HepG2 (cell line): ENCODE data around the gene WBP1. TPM values are rescaled to one million over a fixed set of nuclear protein-coding genes. Genes with fewer than 3 reads are reported as not detected.

ENCODE experiments used
- AGO1 ChIP-seq: fragments of 200-400 bp; formaldehyde crosslinking; IDR thresholded peaks from 2 replicates; pipeline ENCODE4 v1.6.1; 2017; ENCODE audit warnings: mild to moderate bottlenecking, low read depth, low read length, moderate library complexity; ENCODE audit not compliant: poor library complexity, severe bottlenecking
- CREB3 ChIP-seq: sonication (generic); formaldehyde crosslinking; IDR thresholded peaks from 2 replicates; pipeline ENCODE4 v1.5.0; 2020; ENCODE audit warnings: missing genetic modification reagents
- DRAP1 ChIP-seq: IDR thresholded peaks from 2 replicates; pipeline ENCODE4 v1.6.1; 2016; ENCODE audit warnings: missing genetic modification reagents, missing compliant biosample characterization
- EHMT2 ChIP-seq: fragments of 200-600 bp; sonication (generic); IDR thresholded peaks from 2 replicates; pipeline ENCODE4 v1.7.0; 2017; ENCODE audit warnings: antibody characterized with exemption, low read depth, low read length, borderline replicate concordance
- FOXP1 ChIP-seq, 2 experiments: fragments of 450-650 bp in 1 of 2; IDR thresholded peaks; 2 replicates each; pipeline ENCODE4 v1.6.1; 2017 to 2018; ENCODE audit warnings: antibody characterized with exemption in 1 of 2
- HDAC6 ChIP-seq: fragments of 200-600 bp; sonication (generic); IDR thresholded peaks from 2 replicates; pipeline ENCODE4 v1.7.0; 2017; ENCODE audit warnings: mild to moderate bottlenecking, antibody characterized with exemption, low read length, low read depth
- JARID2 ChIP-seq: sonication (generic); formaldehyde crosslinking; IDR thresholded peaks from 2 replicates; pipeline ENCODE4 v1.8.1; 2023; ENCODE audit warnings: missing genetic modification reagents, inconsistent platforms; ENCODE audit not compliant: insufficient replicate concordance
- KLF13 ChIP-seq: sonication (generic); formaldehyde crosslinking; IDR thresholded peaks from 2 replicates; pipeline ENCODE4 v1.4.0; 2020; ENCODE audit warnings: mild to moderate bottlenecking, missing genetic modification reagents
- KLF16 ChIP-seq, 2 experiments: sonication (generic) in 1 of 2; formaldehyde crosslinking in 1 of 2; IDR thresholded peaks; 2 replicates each; pipeline versions ENCODE4 v1.6.1 to v1.8.0; 2016 to 2023; ENCODE audit warnings: missing genetic modification reagents in 2 of 2, missing compliant biosample characterization in 1 of 2
- KLF9 ChIP-seq: IDR thresholded peaks from 2 replicates; pipeline ENCODE4 v1.6.1; 2016; ENCODE audit warnings: low read depth
- MBNL3 ChIP-seq: fragments of 250-450 bp; sonication (Bioruptor Pico); conservative IDR thresholded peaks from 2 replicates; pipeline ENCODE4 v1.8.0; 2022; ENCODE audit warnings: mild to moderate bottlenecking, inconsistent platforms
- NCOA2 ChIP-seq: sonication (generic); formaldehyde crosslinking; IDR thresholded peaks from 2 replicates; pipeline ENCODE4 v1.8.0; 2022; ENCODE audit warnings: inconsistent platforms
- POLR2AphosphoS5 ChIP-seq: IDR thresholded peaks from 2 replicates; pipeline ENCODE4 v1.6.1; 2012; ENCODE audit warnings: low read depth, low read length
- SAFB2 ChIP-seq: sonication (generic); formaldehyde crosslinking; IDR thresholded peaks from 2 replicates; pipeline ENCODE4 v1.5.1; 2020; ENCODE audit warnings: missing genetic modification reagents, low read depth, mild to moderate bottlenecking, borderline replicate concordance
- SNAI1 ChIP-seq: sonication (generic); formaldehyde crosslinking; IDR thresholded peaks from 2 replicates; pipeline ENCODE4 v1.5.0; 2020; ENCODE audit warnings: mild to moderate bottlenecking, missing genetic modification reagents, borderline replicate concordance
- STAG1 ChIP-seq: sonication (generic); formaldehyde crosslinking; IDR thresholded peaks from 2 replicates; pipeline ENCODE4 v1.4.0; 2020; ENCODE audit warnings: missing genetic modification reagents
- XRCC5 ChIP-seq: fragments of 200-400 bp; formaldehyde crosslinking; optimal IDR thresholded peaks from 2 replicates; pipeline ENCODE3; 2017; ENCODE audit warnings: mild to moderate bottlenecking, low read length
- YY1 ChIP-seq: IDR thresholded peaks from 2 replicates; pipeline ENCODE4 v1.6.1; 2011; ENCODE audit warnings: low read length, low read depth, moderate library complexity, mild to moderate bottlenecking; ENCODE audit not compliant: insufficient read depth, insufficient replicate concordance
- ZFP91 ChIP-seq: sonication (generic); formaldehyde crosslinking; IDR thresholded peaks from 2 replicates; pipeline ENCODE4 v1.9.0; 2022; ENCODE audit warnings: missing genetic modification reagents, mild to moderate bottlenecking, borderline replicate concordance
- ZMAT3 ChIP-seq: sonication (generic); formaldehyde crosslinking; conservative IDR thresholded peaks from 2 replicates; pipeline ENCODE4 v1.7.0; 2021; ENCODE audit warnings: missing genetic modification reagents
- ZMYM3 ChIP-seq: sonication (generic); formaldehyde crosslinking; IDR thresholded peaks from 2 replicates; pipeline ENCODE4 v1.5.1; 2020; ENCODE audit warnings: mild to moderate bottlenecking, missing genetic modification reagents
- ZMYM4 ChIP-seq: sonication (generic); formaldehyde crosslinking; IDR thresholded peaks from 2 replicates; pipeline ENCODE4 v1.8.1; 2023; ENCODE audit warnings: mild to moderate bottlenecking, missing genetic modification reagents
- ZNF143 ChIP-seq: sonication (generic); formaldehyde crosslinking; IDR thresholded peaks from 2 replicates; pipeline ENCODE4 v1.4.0; 2020; ENCODE audit warnings: missing genetic modification reagents
- ZNF296 ChIP-seq: sonication (generic); formaldehyde crosslinking; conservative IDR thresholded peaks from 2 replicates; pipeline ENCODE4 v1.5.0; 2020; ENCODE audit warnings: mild to moderate bottlenecking, missing genetic modification reagents
- ZNF563 ChIP-seq: sonication (generic); formaldehyde crosslinking; IDR thresholded peaks from 2 replicates; pipeline ENCODE4 v1.8.0; 2022; ENCODE audit warnings: mild to moderate bottlenecking, moderate library complexity, missing genetic modification reagents
- ZNF577 ChIP-seq: sonication (generic); formaldehyde crosslinking; IDR thresholded peaks from 2 replicates; pipeline ENCODE4 v1.4.0; 2020; ENCODE audit warnings: mild to moderate bottlenecking, low read depth, missing genetic modification reagents, borderline replicate concordance
- ZNF644 ChIP-seq: IDR thresholded peaks from 2 replicates; pipeline ENCODE4 v1.6.1; 2016; ENCODE audit warnings: low read depth
- ZNF788 ChIP-seq: sonication (generic); formaldehyde crosslinking; IDR thresholded peaks from 2 replicates; pipeline ENCODE4 v1.5.0; 2020; ENCODE audit warnings: mild to moderate bottlenecking, missing genetic modification reagents, borderline replicate concordance
- ZNF816 ChIP-seq: sonication (generic); formaldehyde crosslinking; IDR thresholded peaks from 2 replicates; pipeline ENCODE4 v1.8.0; 2022; ENCODE audit warnings: missing genetic modification reagents, mild to moderate bottlenecking, borderline replicate concordance
- ZNF878 ChIP-seq: sonication (generic); formaldehyde crosslinking; IDR thresholded peaks from 2 replicates; pipeline ENCODE4 v1.8.1; 2023; ENCODE audit warnings: mild to moderate bottlenecking, missing genetic modification reagents, moderate library complexity
- polyA plus RNA-seq, 8 experiments: library from polyadenylated mRNA; depleted of rRNA in 3 of 8; stranded (reverse) in 7 of 8; unstranded in 1 of 8; fragments of >200 nt; fragmentation: Illumina TruSeq in 4 of 8; extraction: Trizol in 4 of 8; gene quantifications; 2 replicates each; pipeline versions ENCODE4 v1.2.1 to v1.2.3, GENCODE V29; 2011 to 2016; ENCODE audit warnings: low read depth in 4 of 8, missing spikeins in 1 of 8, mixed read lengths in 1 of 8; ENCODE audit not compliant: insufficient read depth in 1 of 8
- total RNA-seq, 5 experiments: library from RNA; depleted of rRNA; stranded (reverse); fragments of >200 nt; fragmentation: Illumina TruSeq; extraction: Trizol; gene quantifications; 2 replicates each; pipeline ENCODE4 v1.2.3, GENCODE V29; 2016; ENCODE audit warnings: low read depth in 1 of 5

WBP1 gene
- total and polyA plus RNA-seq, 2 of the 13 experiments (the other 11 are each of a cell fraction or from before 2014, with no cell fraction given): 38.8 to 85.7 TPM

DNA sequence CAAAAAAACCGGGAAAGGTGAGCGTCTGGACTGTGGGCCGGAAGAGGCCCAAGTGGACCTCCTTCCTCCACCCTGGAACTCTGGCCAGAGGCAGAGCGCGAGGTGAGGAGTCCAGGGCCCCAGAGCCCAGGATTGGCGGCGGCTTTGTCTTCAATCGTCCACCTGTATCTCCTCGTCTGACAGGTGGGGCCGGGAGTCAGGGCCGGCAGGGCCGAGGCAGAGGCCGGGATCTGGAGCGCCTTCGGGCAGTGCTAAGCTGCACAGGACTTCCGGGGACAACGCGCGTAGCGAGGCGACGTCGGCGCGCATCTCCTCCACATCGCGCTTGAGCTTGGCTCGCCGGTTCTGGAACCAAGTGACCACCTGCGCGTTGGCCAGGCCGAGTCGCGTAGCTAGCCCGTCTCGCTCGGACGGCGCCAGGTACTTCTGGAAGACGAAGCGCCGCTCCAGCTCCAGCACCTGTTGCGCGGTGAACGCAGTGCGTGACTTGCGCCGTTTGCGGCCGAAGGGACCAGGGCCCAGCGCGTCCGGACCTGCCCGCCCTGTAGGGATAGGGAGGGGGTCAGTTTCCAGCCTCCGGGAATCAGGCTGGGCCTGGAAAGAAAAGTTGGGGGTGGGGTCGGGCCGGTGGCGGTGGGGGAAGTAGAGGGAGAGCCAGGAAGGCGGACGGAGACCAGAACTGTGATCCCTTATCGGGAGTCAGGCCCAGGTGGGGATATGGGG lies 39.7 kb downstream of the WBP1 start (continued):
- TF ChIP-seq ZNF788 (CRISPR knock-in tag): 0 out of 2 replicates have a peak, but pooled peaks have one; percentile 45
- peak; percentile 54; the same call in 1 of the 2 replicates for TF ChIP-seq ZFP91 (CRISPR knock-in tag)
- no peak for TF ChIP-seq ZNF143 (CRISPR knock-in tag)
- no peak for TF ChIP-seq EHMT2
- TF ChIP-seq ZMAT3 (CRISPR knock-in tag): no peak
- TF ChIP-seq SAFB2 (CRISPR knock-in tag): no peak
- peak; percentile 97 for TF ChIP-seq AGO1
- TF ChIP-seq KLF13 (CRISPR knock-in tag): no peak
- peak; percentile 85 for TF ChIP-seq ZNF563
- TF ChIP-seq NCOA2 (CRISPR knock-in tag): no peak
- TF ChIP-seq DRAP1 (CRISPR knock-in tag): no peak
- TF ChIP-seq ZNF296: peak; percentile 20
- TF ChIP-seq JARID2 (CRISPR knock-in tag): no peak
- no peak; the same call in 1 of the 2 replicates for TF ChIP-seq ZMYM4 (CRISPR knock-in tag)
- no peak for TF ChIP-seq ZNF644 (CRISPR knock-in tag)
- TF ChIP-seq ZNF577 (CRISPR knock-in tag): no peak
- TF ChIP-seq ZNF816 (CRISPR knock-in tag): peak; percentile 20; the same call in 1 of the 2 replicates
- no peak for TF ChIP-seq SNAI1 (CRISPR knock-in tag)
- TF ChIP-seq STAG1 (CRISPR knock-in tag): no peak
- TF ChIP-seq CREB3 (CRISPR knock-in tag): no peak
- no peak for TF ChIP-seq ZNF878
- TF ChIP-seq HDAC6: no peak
- peak; percentile 20 for TF ChIP-seq YY1
- no peak for TF ChIP-seq MBNL3
- TF ChIP-seq KLF16 (CRISPR knock-in tag; IDR thresholded peaks at IDR 0.05): no peak
- TF ChIP-seq FOXP1 (IDR thresholded peaks at IDR 0.05): no peak
- TF ChIP-seq FOXP1 (CRISPR knock-in tag; IDR thresholded peaks at IDR 0.05): no peak
- TF ChIP-seq ZMYM3 (CRISPR knock-in tag): no peak
- TF ChIP-seq XRCC5: no peak
- TF ChIP-seq KLF9 (CRISPR knock-in tag): no peak
- no peak for TF ChIP-seq POLR2AphosphoS5
